G401.6 (cell line): Measurements from ENCODE around the gene LGMN.
"Not testable (repeated sequence)": the region's sequence is repeated elsewhere in the genome, so short reads cannot be mapped to it uniquely, and the experiment has no call there.

Source experiments
- FAIRE-seq: peaks from 2 replicates; lab custom pipeline; 2012; peaks lifted over from hg19 to GRCh38; lab: Jason Lieb, UNC

LGMN gene

GRCh38 chr14:92694807-92695206, 53.6 kb downstream of the LGMN start:
- no peak for FAIRE-seq

GRCh38 chr14:92693998-92694795, 54.2 kb downstream of the LGMN start:
- FAIRE-seq = no peak

GRCh38 chr14:92692822-92693226, 55.6 kb downstream of the LGMN start:
- FAIRE-seq = no peak

- no peak for FAIRE-seq
These were observed 58.0 kb downstream of the LGMN start for GRCh38 chr14:92690171-92691011.

- no peak for FAIRE-seq
These were observed 59.7 kb downstream of the LGMN start for GRCh38 chr14:92688434-92689375.

- FAIRE-seq = no peak
These were observed 60.6 kb downstream of the LGMN start for GRCh38 chr14:92687681-92688433.

GRCh38 chr14:92686900-92687427, 61.5 kb downstream of the LGMN start:
- FAIRE-seq = peak; percentile 82

- no peak for FAIRE-seq
These were observed 62.0 kb downstream of the LGMN start for GRCh38 chr14:92686411-92686899.

- FAIRE-seq = no peak
These were observed 62.6 kb downstream of the LGMN start for GRCh38 chr14:92685784-92686355.

GRCh38 chr14:92684801-92685560, 63.4 kb downstream of the LGMN start:
- FAIRE-seq = no peak

GRCh38 chr14:92683041-92683440, 65.4 kb downstream of the LGMN start:
- no peak for FAIRE-seq

GRCh38 chr14:92680781-92681650, 67.4 kb downstream of the LGMN start:
- no peak for FAIRE-seq

GRCh38 chr14:92680330-92680729, 68.1 kb downstream of the LGMN start:
- FAIRE-seq = not testable (repeated sequence)

- FAIRE-seq = no peak
These were observed 69.2 kb downstream of the LGMN start for GRCh38 chr14:92679246-92679645.

- FAIRE-seq = no peak
These were observed 69.7 kb downstream of the LGMN start for GRCh38 chr14:92678766-92679165.

- no peak for FAIRE-seq
These were observed 70.5 kb downstream of the LGMN start for GRCh38 chr14:92677955-92678354.

GRCh38 chr14:92677087-92677668, 71.2 kb downstream of the LGMN start:
- FAIRE-seq = no peak

GRCh38 chr14:92676403-92677086, 71.9 kb downstream of the LGMN start:
- FAIRE-seq = no peak
